GM21528 (cell line): Measurements from ENCODE around the gene DNAH6.
"Not testable (repeated sequence)": the region's sequence is repeated elsewhere in the genome, so short reads cannot be mapped to it uniquely, and the experiment has no call there.

Experiments used
- ATAC-seq: cut with Tn5 transposase; IDR thresholded peaks from one replicate; pipeline ENCODE4 v1.9.1; 2021; ENCODE audit warnings: mild to moderate bottlenecking, moderate library complexity; ENCODE audit not compliant: unreplicated experiment, low FRiP score

DNAH6 gene

GRCh38 chr2:84732897-84733778 lies 216.8 kb downstream of the DNAH6 start:
- no peak for ATAC-seq

DNA sequence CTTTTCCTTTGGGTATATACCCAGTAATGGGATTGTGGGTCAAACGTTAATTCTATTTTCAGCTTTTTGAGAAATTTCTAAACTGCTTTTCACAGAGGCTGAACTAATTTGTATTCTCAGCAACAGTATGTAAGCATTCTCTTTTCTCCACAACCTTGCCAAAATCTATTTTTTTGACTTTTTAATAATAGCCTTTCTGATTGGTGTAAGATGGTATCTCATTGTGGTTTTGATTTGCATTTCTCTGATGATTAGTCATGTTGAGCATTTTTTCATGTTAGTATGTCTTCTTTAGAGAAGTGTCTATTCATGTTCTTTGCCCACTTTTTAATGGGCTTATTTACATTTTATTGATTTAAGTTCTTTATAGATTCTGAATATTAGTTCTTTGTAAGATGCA lies 219.1 kb downstream of the DNAH6 start:
- ATAC-seq = no peak

DNA sequence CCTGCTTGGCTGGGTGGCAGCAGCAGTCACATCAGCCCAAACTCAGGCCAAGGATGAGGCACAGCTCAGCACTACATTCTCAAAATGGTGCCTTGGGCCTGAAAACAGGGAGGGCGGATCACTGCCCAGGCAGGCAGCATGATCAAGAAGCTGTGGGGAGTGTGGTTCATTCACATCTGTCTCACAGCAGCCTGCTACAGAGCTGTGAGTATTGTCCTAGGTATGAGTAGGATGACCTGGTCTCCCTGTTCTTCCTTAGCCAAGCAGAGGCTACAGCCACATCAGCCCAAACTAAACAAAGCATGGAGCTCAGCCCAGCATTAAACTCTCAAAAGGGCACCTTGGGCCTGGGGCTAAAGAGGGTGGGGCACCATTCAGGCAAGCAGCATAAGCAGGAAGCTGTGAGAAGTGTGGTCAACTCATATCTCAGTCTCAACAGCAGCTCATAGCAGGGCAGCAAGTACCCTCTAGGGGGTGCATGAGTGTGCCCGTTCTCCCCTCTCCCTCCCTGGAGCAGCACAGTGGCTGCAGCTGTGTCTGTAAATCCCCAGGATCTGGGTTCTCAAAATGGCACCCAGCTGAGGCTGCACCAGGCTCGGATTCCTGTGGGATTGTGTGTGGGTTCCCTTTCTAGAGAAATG lies 225.0 kb downstream of the DNAH6 start:
- peak; percentile 93 for ATAC-seq

DNA sequence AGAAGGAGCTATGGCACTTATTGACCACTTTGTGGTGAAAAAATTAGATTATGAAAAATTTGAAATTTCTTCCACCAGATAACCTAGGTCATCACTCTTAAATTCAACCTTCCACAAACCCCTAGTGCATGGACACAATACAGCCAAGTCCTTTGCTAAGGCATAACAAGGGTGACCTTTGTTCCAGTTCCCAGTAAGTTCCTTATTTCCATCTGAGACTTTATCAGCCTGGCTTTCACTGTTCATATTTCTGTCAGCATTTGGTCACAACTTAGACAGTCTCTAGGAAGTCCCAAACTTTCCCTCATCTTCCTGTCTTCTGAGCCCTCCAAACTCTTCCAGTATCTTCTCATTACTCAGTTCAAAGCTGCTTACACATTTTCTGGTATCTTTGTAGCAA lies 232.0 kb downstream of the DNAH6 start:
- no peak for ATAC-seq

GRCh38 chr2:84749442-84749841 lies 233.1 kb downstream of the DNAH6 start:
- ATAC-seq = no peak

- ATAC-seq = no peak
Measured at GRCh38 chr2:84755096-84755495, 238.8 kb downstream of the DNAH6 start.

- no peak for ATAC-seq
Measured at GRCh38 chr2:84757648-84758047, 241.3 kb downstream of the DNAH6 start.

- no peak for ATAC-seq
Measured at GRCh38 chr2:84766791-84767190, 250.5 kb downstream of the DNAH6 start.

DNA sequence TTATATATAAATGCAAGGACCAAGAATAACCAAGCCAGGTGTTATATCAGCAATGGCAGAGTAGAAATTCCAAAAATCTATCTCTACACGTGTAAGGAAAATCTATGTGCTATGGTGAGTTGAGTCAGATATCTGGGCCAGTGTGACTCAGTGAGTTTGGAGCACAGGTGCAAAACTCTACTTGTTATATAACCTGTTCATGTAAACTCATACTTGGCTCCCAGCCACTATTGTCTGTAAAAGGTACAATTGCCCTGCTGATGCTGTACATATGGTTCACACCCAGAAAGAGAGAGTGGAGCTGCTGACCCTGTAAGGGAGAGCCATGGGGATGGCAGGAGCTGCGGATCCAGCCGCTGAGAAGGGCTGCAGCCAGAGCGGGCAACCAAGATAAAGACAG lies 252.5 kb downstream of the DNAH6 start:
- no peak for ATAC-seq

DNA sequence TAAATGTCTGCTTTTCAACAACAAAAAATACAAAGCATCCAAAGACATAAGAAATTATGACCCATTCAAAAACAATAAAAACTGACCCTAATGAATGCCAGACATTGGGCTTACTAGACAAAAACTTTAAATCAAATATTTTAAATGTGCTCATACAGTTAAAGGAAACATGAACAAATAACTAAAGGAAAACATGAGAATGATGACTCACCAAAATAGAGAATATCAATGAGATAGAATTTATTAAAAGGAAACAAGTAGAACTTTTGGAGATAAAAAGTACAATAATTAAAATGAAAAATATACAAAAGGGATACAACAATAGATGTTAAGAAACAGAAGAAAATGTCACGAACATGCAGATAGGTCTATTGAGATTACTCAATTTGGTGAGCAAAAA lies 254.0 kb downstream of the DNAH6 start:
- no peak for ATAC-seq

DNA sequence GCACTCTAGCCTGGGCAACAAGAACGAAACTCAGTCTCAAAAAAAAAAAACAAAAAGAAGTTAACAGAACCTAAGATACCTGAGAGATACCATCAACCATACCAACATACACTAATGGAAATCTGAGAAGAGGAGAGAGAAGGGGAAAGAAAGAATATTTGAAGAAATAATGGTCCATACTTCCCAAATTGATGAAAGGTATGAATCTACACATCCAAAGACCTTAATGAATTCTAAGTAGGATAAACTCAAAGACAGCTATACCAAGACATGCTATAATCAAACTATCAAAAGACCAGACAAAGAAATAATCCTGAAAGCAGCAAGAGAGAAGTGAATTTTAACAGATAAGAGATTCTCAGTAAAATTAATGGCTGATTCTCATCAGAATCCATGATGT lies 255.0 kb downstream of the DNAH6 start:
- no peak for ATAC-seq

DNA sequence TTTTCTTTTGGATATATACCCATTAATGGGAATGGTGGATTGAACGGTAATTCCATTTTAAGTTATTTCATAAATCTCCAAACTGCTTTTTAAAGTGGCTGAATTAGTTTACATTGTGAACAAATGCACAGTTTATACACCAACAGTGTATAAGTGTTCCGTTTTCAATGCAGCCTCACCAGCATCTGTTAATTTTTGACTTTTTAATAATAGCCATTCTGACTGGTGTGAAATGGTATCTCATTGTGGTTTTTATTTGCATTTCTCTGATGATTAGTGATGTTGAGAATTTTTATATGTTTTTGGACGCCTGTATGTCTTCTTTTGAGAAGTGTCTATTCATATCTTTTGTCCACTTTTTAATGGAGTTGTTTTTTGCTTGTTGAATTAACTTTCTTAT lies 257.3 kb downstream of the DNAH6 start:
- not testable (repeated sequence) for ATAC-seq

DNA sequence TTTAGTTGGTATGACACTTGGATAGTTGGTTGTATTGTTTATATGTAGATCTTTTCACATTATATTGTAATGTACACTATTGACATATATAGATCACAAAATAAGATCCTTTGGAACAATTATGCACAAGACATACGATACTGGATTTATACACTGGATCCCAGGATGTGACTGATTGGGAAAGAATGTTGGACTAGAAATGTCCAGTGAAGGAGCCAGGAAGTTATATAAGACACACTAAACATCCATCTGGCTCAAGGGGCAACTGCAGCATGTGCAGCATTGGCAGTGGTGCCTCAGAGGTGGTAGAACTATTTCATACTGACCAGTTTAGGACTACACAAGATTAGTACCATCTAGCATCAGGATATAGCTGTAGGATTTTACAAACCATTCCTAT lies 259.7 kb downstream of the DNAH6 start:
- no peak for ATAC-seq

DNA sequence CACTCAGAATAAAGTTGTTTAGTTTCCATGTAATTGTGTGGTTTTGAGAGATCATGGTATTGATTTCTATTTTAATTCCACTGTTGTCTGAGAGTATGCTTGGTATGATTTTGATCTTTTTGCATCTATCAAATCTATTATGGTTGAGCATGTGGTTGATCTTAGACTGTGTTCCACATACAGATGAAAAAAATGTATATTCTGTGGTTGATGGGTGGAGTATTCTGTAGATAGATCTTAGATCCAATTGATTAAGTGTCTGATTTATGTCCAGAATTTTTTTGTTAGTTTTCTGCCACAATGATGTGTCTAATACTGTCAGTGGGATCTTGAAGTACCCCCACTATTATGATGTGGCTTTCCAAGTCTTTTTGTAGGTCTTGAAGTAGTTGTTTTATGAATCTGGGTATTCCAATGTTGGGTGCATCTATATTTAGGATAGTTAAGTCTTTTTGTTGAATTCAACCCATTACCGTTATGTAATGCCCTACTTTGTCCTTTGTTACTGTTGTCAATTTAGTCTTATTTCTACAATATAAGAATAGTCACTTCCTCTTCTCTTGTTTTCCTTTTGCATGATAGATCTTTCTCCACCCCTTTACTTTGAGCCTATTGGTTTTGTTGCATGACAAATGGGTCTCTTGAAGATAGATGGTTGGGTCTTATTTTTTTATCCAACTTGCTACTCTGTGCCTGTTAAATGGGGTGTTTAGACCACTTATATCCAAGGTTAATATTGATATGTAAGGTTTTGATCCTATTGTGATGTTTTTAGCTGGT lies 262.8 kb downstream of the DNAH6 start:
- ATAC-seq = no peak

- no peak for ATAC-seq
Measured at GRCh38 chr2:84779781-84780180, 263.5 kb downstream of the DNAH6 start.

- peak; percentile 90 for ATAC-seq
Measured at GRCh38 chr2:84781942-84782716, 265.8 kb downstream of the DNAH6 start.

DNA sequence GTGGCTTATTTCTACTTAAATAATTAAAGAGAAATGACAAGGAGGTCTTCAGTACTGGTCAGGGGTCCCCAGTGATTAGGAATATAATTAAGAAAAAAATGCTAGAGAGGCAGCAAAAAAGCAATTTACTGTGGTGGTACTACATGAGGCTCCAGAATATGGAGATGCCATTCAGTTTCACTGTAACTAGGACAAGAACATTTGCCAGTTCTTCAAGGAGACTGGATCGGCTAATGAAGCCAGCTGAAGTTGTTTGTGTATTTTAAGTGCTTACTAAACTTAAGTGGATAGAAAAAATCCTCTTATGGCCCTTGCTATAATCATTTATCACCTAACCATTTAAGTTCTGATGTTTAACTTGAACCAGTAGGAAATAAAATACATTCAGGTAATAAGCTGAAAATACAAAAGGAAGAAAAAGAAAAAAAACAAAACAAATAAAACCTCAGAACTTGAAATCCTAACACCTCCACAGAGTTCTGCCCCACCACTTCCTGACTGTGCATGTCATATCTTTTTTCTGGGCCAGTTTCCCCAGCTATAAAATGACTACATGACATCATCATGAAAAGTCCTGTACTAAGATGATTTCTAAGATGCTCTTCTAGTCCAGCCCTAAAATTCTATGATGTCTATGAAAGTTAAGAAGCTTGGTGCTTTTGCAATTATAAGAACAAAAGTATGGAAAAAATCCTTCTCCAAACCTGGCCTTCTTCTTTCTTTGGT lies 266.6 kb downstream of the DNAH6 start:
- ATAC-seq = no peak

DNA sequence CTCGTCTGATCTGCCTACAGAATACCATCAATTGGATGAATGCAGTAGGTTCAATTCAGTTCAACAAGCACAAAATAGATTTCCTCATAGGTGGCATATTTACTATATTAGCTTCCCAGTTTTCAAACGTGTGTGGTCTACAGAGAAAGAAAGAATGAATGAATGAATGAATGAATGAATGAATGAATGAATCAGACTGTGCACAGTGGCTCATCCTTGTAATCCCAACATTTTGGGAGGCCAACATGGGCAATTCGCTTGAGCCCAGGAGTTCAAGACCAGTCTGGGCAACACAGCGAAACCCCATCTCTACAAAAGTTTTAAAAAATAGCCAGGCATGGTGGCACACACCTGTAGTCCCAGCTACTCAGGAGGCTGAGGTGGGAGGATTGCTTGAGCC lies 269.7 kb downstream of the DNAH6 start:
- ATAC-seq = no peak

- no peak for ATAC-seq
Measured at GRCh38 chr2:84786601-84787000, 270.3 kb downstream of the DNAH6 start.

DNA sequence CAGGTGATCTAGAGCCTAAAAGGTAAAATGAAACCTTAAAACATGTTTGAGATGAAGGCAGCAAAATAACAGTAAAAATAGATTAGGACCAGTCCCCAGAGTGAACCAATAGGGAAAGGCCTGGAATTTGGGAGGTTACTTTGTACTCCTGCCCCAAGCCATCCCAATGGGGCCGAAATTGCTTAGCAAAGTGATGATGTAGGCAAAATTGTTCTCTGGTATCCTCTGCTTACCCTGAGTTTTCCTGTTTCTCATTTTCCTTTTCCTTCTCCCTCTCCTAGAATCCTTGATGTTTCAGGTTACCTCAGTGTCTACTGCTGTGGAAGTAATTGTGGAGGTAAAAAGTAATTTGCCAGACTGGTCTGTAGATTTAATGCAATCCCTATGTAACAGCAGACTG lies 271.7 kb downstream of the DNAH6 start:
- no peak for ATAC-seq
